Lower leg skin (tissue), 3 donors: ENCODE results near the gene CNMD.

Experiments used
- CTCF ChIP-seq, 3 donors: fragments of 450-650 bp; IDR thresholded peaks; one replicate each; pipeline ENCODE4 v1.5.1; 2016; ENCODE audit warnings: antibody characterized with exemption in 3 of 3, mild to moderate bottlenecking in 3 of 3, moderate library complexity in 2 of 3
- POLR2A ChIP-seq, 2 donors: fragments of 450-650 bp; IDR thresholded peaks; one replicate each; pipeline ENCODE4 v1.6.1; 2016 to 2017; ENCODE audit warnings: antibody characterized with exemption in 2 of 2, mild to moderate bottlenecking in 1 of 2, moderate library complexity in 1 of 2

- TF ChIP-seq CTCF (IDR thresholded peaks at IDR 0.05) (no peak), POLR2A (IDR thresholded peaks at IDR 0.05) (no peak)
Observed at GRCh38 chr13:52695856-52696255, 43.8 kb downstream of the CNMD start.
